ENCODE data around the gene WRNIP1. TPM values are rescaled to one million over a fixed set of nuclear protein-coding genes. Genes with fewer than 3 reads are reported as not detected.

The WRNIP1 gene
- total and polyA plus RNA-seq, 10 of the 15 experiments (the other 5 are each of a cell fraction or from before 2014, with no cell fraction given), result 9.3 to 30.5 (median 24.3) TPM

- Histone ChIP-seq H4K20me1 (ENCODE audit: control insufficient read depth, insufficient read depth) (no peaks in the 10 kb centered on the region), H3K4me3 (no peak overlapping the region), H3K9ac (ENCODE audit: control insufficient read depth, insufficient read depth, low read length) (no peak overlapping the region), H3K27ac (ENCODE audit: control insufficient read depth, insufficient read depth) (no peak overlapping the region), H3K9me3 (replicated peaks; ENCODE audit: control insufficient read depth, insufficient read depth, low read length) (no peaks in the 10 kb centered on the region), H3K4me2 (ENCODE audit: control insufficient read depth, insufficient read depth) (no peak overlapping the region), H3K27me3 (replicated peaks in 1 of 2; ENCODE audit: control insufficient read depth in 2 of 2, insufficient read depth in 2 of 2, low read length in 1 of 2) (peaks cover 2 to 4% of the 10 kb centered on the region in 2 experiments; a peak in 2 of 4 replicates), H2AFZ (ENCODE audit: control insufficient read depth, low read depth, low read length) (no peak overlapping the region), H3K36me3 (ENCODE audit: control insufficient read depth in 2 of 2, insufficient read depth in 2 of 2, low read length in 1 of 2) (no peaks in the 10 kb centered on the region), H3K4me1 (ENCODE audit: control insufficient read depth, insufficient read depth, low read length) (no peaks in the 10 kb centered on the region), H3K79me2 (ENCODE audit: control insufficient read depth, insufficient read depth, low read length) (no peaks in the 10 kb centered on the region)
- no peak for TF ChIP-seq BMI1 (IDR thresholded peaks at IDR 0.05; ENCODE audit: borderline replicate concordance)
- TF ChIP-seq, protein P1, sequence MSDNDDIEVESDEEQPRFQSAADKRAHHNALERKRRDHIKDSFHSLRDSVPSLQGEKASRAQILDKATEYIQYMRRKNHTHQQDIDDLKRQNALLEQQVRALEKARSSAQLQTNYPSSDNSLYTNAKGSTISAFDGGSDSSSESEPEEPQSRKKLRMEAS (IDR thresholded peaks at IDR 0.05; ENCODE audit: low read depth, low read length), result no peak
- no peak for TF ChIP-seq NFIC (IDR thresholded peaks at IDR 0.05; ENCODE audit: low read depth, low read length)
- no peak for TF ChIP-seq CBX3 (IDR thresholded peaks at IDR 0.05; ENCODE audit: borderline replicate concordance, low read depth)
- TF ChIP-seq TCF12 (IDR thresholded peaks at IDR 0.05; ENCODE audit: low read depth, low read length), result no peak
- TF ChIP-seq E2F4 (IDR thresholded peaks at IDR 0.05; ENCODE audit: low read depth, low read length), result no peak
- TF ChIP-seq WRNIP1 (IDR thresholded peaks at IDR 0.05; ENCODE audit: borderline replicate concordance, low read depth, low read length), result no peak
- TF ChIP-seq BRCA1 (IDR thresholded peaks at IDR 0.05; ENCODE audit: low read depth, low read length), result no peak
- no peak for TF ChIP-seq EP300 (IDR thresholded peaks at IDR 0.05; ENCODE audit: borderline replicate concordance in 1 of 2, control insufficient read depth in 1 of 2, low read depth in 2 of 2, low read length in 2 of 2)
- TF ChIP-seq, protein P2, sequence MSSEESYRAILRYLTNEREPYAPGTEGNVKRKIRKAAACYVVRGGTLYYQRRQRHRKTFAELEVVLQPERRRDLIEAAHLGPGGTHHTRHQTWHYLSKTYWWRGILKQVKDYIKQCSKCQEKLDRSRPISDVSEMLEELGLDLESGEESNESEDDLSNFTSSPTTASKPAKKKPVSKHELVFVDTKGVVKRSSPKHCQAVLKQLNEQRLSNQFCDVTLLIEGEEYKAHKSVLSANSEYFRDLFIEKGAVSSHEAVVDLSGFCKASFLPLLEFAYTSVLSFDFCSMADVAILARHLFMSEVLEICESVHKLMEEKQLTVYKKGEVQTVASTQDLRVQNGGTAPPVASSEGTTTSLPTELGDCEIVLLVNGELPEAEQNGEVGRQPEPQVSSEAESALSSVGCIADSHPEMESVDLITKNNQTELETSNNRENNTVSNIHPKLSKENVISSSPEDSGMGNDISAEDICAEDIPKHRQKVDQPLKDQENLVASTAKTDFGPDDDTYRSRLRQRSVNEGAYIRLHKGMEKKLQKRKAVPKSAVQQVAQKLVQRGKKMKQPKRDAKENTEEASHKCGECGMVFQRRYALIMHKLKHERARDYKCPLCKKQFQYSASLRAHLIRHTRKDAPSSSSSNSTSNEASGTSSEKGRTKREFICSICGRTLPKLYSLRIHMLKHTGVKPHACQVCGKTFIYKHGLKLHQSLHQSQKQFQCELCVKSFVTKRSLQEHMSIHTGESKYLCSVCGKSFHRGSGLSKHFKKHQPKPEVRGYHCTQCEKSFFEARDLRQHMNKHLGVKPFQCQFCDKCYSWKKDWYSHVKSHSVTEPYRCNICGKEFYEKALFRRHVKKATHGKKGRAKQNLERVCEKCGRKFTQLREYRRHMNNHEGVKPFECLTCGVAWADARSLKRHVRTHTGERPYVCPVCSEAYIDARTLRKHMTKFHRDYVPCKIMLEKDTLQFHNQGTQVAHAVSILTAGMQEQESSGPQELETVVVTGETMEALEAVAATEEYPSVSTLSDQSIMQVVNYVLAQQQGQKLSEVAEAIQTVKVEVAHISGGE (CRISPR knock-in tag; IDR thresholded peaks at IDR 0.05), result no peak
- TF ChIP-seq JUND (IDR thresholded peaks at IDR 0.05; ENCODE audit: low read depth, low read length), result no peak
- no peak for TF ChIP-seq NBN (IDR thresholded peaks at IDR 0.05)
- no peak for TF ChIP-seq SREBF2 (IDR thresholded peaks at IDR 0.05; ENCODE audit: low read length)
- ChIA-PET SMC1A (ENCODE audit: uncharacterized antibody, unreplicated experiment) (interaction anchor here (1.6 to 4.0 kb wide), 3 partner anchors 17 to 22 kb away, joined by 3 to 20 read pairs (median 5); no protein-coding TSS in a partner anchor), RAD21 (ENCODE audit: unreplicated experiment) (interaction anchor here (0.6 kb wide), 1 partner anchor 312 kb away, joined by 4 read pairs; no protein-coding TSS in a partner anchor), CTCF (interaction anchor here (0.6 to 1.5 kb wide), 3 partner anchors 9 to 42 kb away, joined by 3 to 5 read pairs (median 3); no protein-coding TSS in a partner anchor), POLR2A (no interaction called here)
- FAIRE-seq (no peak), DNase-seq (ENCODE audit: low read depth, low spot score) (no peak), ATAC-seq (no peak)
- in situ Hi-C loops (cut with MboI), result loop anchor here (10.0 kb wide), 1 partner anchor 1161 kb away; no protein-coding TSS in a partner anchor
- intact Hi-C loops (cut with micrococcal nuclease; ENCODE audit: unreplicated experiment), result no loop called here
- no TSS peak for BruUV-seq (replicated peaks)
- 37% methylated on average over 3 of the region's 3 CpGs for WGBS (ENCODE audit: insufficient coverage, insufficient replicate concordance, low lambda C conversion rate, missing lambda C conversion rate)
Measured at GRCh38 chr6:2755456-2755855, 9.7 kb upstream of the WRNIP1 start.

Measured in GM12878 (cell line).